ENCODE measurements around the gene OPA1.

DNA sequence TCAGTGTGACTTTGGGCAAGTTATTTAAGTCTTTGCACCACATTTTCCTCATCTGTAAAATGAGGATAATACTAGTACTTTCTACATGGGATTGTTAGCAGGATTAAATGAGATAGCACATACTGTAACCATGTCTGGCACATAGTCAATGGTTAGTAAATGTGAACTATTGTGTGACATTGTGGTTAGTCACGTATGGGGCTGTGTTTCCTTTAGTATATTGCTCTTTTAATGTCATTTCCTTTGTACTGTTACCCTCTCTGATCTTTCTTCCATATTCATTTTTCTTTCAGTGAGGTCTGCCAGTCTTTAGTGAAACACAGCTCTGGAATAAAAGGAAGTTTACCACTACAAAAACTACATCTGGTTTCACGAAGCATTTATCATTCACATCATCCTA lies 21.4 kb downstream of the OPA1 start:
- TF ChIP-seq, protein P1, sequence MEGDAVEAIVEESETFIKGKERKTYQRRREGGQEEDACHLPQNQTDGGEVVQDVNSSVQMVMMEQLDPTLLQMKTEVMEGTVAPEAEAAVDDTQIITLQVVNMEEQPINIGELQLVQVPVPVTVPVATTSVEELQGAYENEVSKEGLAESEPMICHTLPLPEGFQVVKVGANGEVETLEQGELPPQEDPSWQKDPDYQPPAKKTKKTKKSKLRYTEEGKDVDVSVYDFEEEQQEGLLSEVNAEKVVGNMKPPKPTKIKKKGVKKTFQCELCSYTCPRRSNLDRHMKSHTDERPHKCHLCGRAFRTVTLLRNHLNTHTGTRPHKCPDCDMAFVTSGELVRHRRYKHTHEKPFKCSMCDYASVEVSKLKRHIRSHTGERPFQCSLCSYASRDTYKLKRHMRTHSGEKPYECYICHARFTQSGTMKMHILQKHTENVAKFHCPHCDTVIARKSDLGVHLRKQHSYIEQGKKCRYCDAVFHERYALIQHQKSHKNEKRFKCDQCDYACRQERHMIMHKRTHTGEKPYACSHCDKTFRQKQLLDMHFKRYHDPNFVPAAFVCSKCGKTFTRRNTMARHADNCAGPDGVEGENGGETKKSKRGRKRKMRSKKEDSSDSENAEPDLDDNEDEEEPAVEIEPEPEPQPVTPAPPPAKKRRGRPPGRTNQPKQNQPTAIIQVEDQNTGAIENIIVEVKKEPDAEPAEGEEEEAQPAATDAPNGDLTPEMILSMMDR (IDR thresholded peaks at IDR 0.05): no peak
- TF ChIP-seq POLR2A (IDR thresholded peaks at IDR 0.05) (no peak), POLR2AphosphoS5 (IDR thresholded peaks at IDR 0.05) (no peak), EP300 (IDR thresholded peaks at IDR 0.05) (no peak)

Data from stomach (tissue), 4 donors.